H1 (cell line): ENCODE data around the gene UBA6. TPM values are rescaled to one million over a fixed set of nuclear protein-coding genes. Genes with fewer than 3 reads are reported as not detected.

ENCODE experiments used
- CTCF ChIA-PET: fragments of 300-600 bp; sonication (Branson Sonifier 250); formaldehyde crosslinking; loops from one replicate; lab custom pipeline; 2021; ENCODE audit not compliant: partially characterized antibody; lab: Charles Lee
- POLR2A ChIA-PET: fragments of 300-600 bp; sonication (Branson Sonifier 250); formaldehyde crosslinking; loops from one replicate; lab custom pipeline; 2021; ENCODE audit warnings: inconsistent platforms; ENCODE audit not compliant: partially characterized antibody; lab: Charles Lee
- DNase-seq, 2 experiments: peaks; one replicate each; pipeline versions ENCODE4 v3.0.0 to v3.0.0-alpha.2; 2010 to 2022; ENCODE audit warnings: low spot score in 2 of 2, low read depth in 1 of 2, mixed read lengths in 1 of 2
- FAIRE-seq: peaks from 2 replicates; lab custom pipeline; 2011; peaks lifted over from hg19 to GRCh38; lab: Jason Lieb, UNC
- H2AFZ ChIP-seq: 2 replicates; pipeline ENCODE4 v1.8.1; 2012; ENCODE audit warnings: low read length, inconsistent platforms
- H2AK5ac ChIP-seq: 2 replicates; pipeline ENCODE4 v1.6.1; 2013; ENCODE audit warnings: low read depth, low read length
- H2BK120ac ChIP-seq: replicated peaks from 2 replicates; pipeline ENCODE3; 2013; ENCODE audit warnings: low read depth, low read length, inconsistent platforms
- H2BK12ac ChIP-seq: 2 replicates; pipeline ENCODE4 v1.6.1; 2013; ENCODE audit warnings: low read depth, low read length
- H2BK15ac ChIP-seq: 2 replicates; pipeline ENCODE4 v1.6.1; 2013; ENCODE audit warnings: low read length
- H2BK20ac ChIP-seq: 2 replicates; pipeline ENCODE4 v1.6.1; 2013; ENCODE audit warnings: low read length
- H2BK5ac ChIP-seq: 2 replicates; pipeline ENCODE4 v1.6.1; 2013; ENCODE audit warnings: low read depth, low read length
- H3K14ac ChIP-seq: 2 replicates; pipeline ENCODE4 v1.6.1; 2013; ENCODE audit warnings: inconsistent platforms; ENCODE audit not compliant: insufficient read length
- H3K18ac ChIP-seq: 2 replicates; pipeline ENCODE4 v1.6.1; 2013; ENCODE audit warnings: low read length; ENCODE audit errors: extremely low read depth
- H3K23ac ChIP-seq: 2 replicates; pipeline ENCODE4 v1.6.1; 2013; ENCODE audit warnings: inconsistent platforms; ENCODE audit not compliant: insufficient read length
- H3K23me2 ChIP-seq: 2 replicates; pipeline ENCODE4 v1.6.1; 2013; ENCODE audit warnings: low read depth, low read length
- H3K27ac ChIP-seq: 2 replicates; pipeline ENCODE4 v1.6.1; 2011; ENCODE audit warnings: low read depth, low read length, inconsistent platforms
- H3K27me3 ChIP-seq, 4 experiments: replicated peaks in 1 of 4; 1 replicate in 1 of 4; 2 replicates in 3 of 4; pipeline versions ENCODE4 v1.6.1 to v1.8.1; 2011 to 2013; ENCODE audit warnings: low read length in 3 of 4, mild to moderate bottlenecking in 3 of 4, inconsistent platforms in 2 of 4, mixed read lengths in 2 of 4, moderate library complexity in 1 of 4; ENCODE audit not compliant: control insufficient read depth in 3 of 4, insufficient read depth in 3 of 4; ENCODE audit errors: extremely low read depth in 1 of 4
- H3K36me3 ChIP-seq, 4 experiments: 2 replicates each; pipeline versions ENCODE4 v1.6.1 to v1.8.1; 2011 to 2013; ENCODE audit warnings: mild to moderate bottlenecking in 4 of 4, low read length in 3 of 4, moderate library complexity in 2 of 4, control low read depth in 1 of 4, inconsistent platforms in 1 of 4; ENCODE audit not compliant: insufficient read depth in 4 of 4, control insufficient read depth in 2 of 4
- H3K4ac ChIP-seq: replicated peaks from 2 replicates; pipeline ENCODE3; 2013; ENCODE audit warnings: low read length, low read depth, mixed read lengths, inconsistent platforms; ENCODE audit not compliant: insufficient read length
- H3K4me1 ChIP-seq, 4 experiments: replicated peaks in 1 of 4; 1 replicate in 1 of 4; 2 replicates in 3 of 4; pipeline versions ENCODE4 v1.6.1 to v1.8.1; 2011 to 2013; ENCODE audit warnings: low read length in 3 of 4, inconsistent platforms in 2 of 4, mixed read lengths in 1 of 4; ENCODE audit not compliant: insufficient read depth in 4 of 4, control insufficient read depth in 3 of 4
- H3K4me2 ChIP-seq, 2 experiments: 2 replicates each; pipeline versions ENCODE4 v1.6.1 to v1.8.1; 2011 to 2013; ENCODE audit warnings: low read depth in 2 of 2, low read length in 2 of 2, control low read depth in 1 of 2, inconsistent platforms in 1 of 2, mild to moderate bottlenecking in 1 of 2; ENCODE audit not compliant: insufficient read depth in 1 of 2
- H3K4me3 ChIP-seq, 4 experiments: fragments of 200-600, 300-600 bp in 1 of 4; sonication (generic), shearing (Covaris generic), sonication (Bioruptor Twin) in 1 of 4; 2 replicates each; pipeline versions ENCODE4 v1.5.1 to v1.8.1; 2011 to 2016; ENCODE audit warnings: low read length in 4 of 4, low read depth in 3 of 4, control low read depth in 2 of 4, inconsistent platforms in 2 of 4, mild to moderate bottlenecking in 2 of 4, mixed read lengths in 1 of 4, moderate library complexity in 1 of 4; ENCODE audit not compliant: insufficient read depth in 2 of 4; ENCODE audit errors: extremely low read depth in 1 of 4
- H3K56ac ChIP-seq: replicated peaks from 2 replicates; pipeline ENCODE3; 2013; ENCODE audit warnings: low read depth, mild to moderate bottlenecking, mixed read lengths, low read length, inconsistent platforms; ENCODE audit not compliant: insufficient read length
- H3K79me1 ChIP-seq: 2 replicates; pipeline ENCODE4 v1.6.1; 2013; ENCODE audit warnings: low read depth, low read length, control low read depth
- H3K79me2 ChIP-seq, 2 experiments: 2 replicates each; pipeline versions ENCODE4 v1.6.1 to v1.8.1; 2012 to 2013; ENCODE audit warnings: low read length in 2 of 2, mild to moderate bottlenecking in 2 of 2, inconsistent platforms in 1 of 2; ENCODE audit not compliant: insufficient read depth in 2 of 2, control insufficient read depth in 1 of 2
- H3K9ac ChIP-seq, 4 experiments: replicated peaks in 1 of 4; 1 replicate in 1 of 4; 2 replicates in 3 of 4; pipeline versions ENCODE4 v1.6.1 to v1.8.1; 2011 to 2013; ENCODE audit warnings: low read depth in 3 of 4, low read length in 3 of 4, control low read depth in 2 of 4, mild to moderate bottlenecking in 2 of 4, moderate library complexity in 2 of 4, inconsistent platforms in 1 of 4; ENCODE audit errors: extremely low read depth in 1 of 4
- H3K9me3 ChIP-seq, 2 experiments: 2 replicates each; pipeline versions ENCODE4 v1.6.1 to v1.8.1; 2012 to 2013; ENCODE audit warnings: mild to moderate bottlenecking in 2 of 2, moderate library complexity in 2 of 2, control low read depth in 1 of 2, inconsistent platforms in 1 of 2, low read depth in 1 of 2, low read length in 1 of 2, mixed read lengths in 1 of 2; ENCODE audit not compliant: insufficient read depth in 2 of 2
- H4K20me1 ChIP-seq, 2 experiments: replicated peaks in 1 of 2; 2 replicates each; pipeline versions ENCODE3 to v1.8.1; 2011 to 2013; ENCODE audit warnings: inconsistent platforms in 2 of 2, low read length in 2 of 2, mild to moderate bottlenecking in 1 of 2; ENCODE audit not compliant: insufficient read depth in 2 of 2, control insufficient read depth in 1 of 2
- H4K5ac ChIP-seq: 2 replicates; pipeline ENCODE4 v1.6.1; 2013; ENCODE audit warnings: low read length, low read depth, mixed read lengths, inconsistent platforms; ENCODE audit not compliant: insufficient read length
- H4K8ac ChIP-seq: 2 replicates; pipeline ENCODE4 v1.8.0; 2013; ENCODE audit warnings: mild to moderate bottlenecking, moderate library complexity, low read length, inconsistent platforms; ENCODE audit not compliant: insufficient read depth; ENCODE audit errors: extremely low read depth
- H4K91ac ChIP-seq: replicated peaks from 2 replicates; pipeline ENCODE3; 2013; ENCODE audit warnings: low read length, mixed read lengths, inconsistent platforms; ENCODE audit not compliant: insufficient read length
- CHD2 ChIP-seq: IDR thresholded peaks from 2 replicates; pipeline ENCODE4 v1.6.1; 2012; ENCODE audit warnings: low read length, improper control_type of control experiment
- CTBP2 ChIP-seq: IDR thresholded peaks from 2 replicates; pipeline ENCODE4 v1.7.0; 2011; ENCODE audit warnings: borderline replicate concordance, mild to moderate bottlenecking, moderate library complexity, mixed read lengths, low read length; ENCODE audit not compliant: insufficient read depth, insufficient read length
- POU5F1 ChIP-seq: IDR thresholded peaks from 2 replicates; pipeline ENCODE4 v1.6.1; 2011; ENCODE audit warnings: low read depth, mild to moderate bottlenecking, low read length, moderate library complexity
- RAD21 ChIP-seq, 2 experiments: IDR thresholded peaks in 1 of 2; conservative IDR thresholded peaks in 1 of 2; 2 replicates each; pipeline ENCODE4 v1.6.1; 2011; ENCODE audit warnings: low read depth in 2 of 2, low read length in 2 of 2, improper control_type of control experiment in 1 of 2, inconsistent platforms in 1 of 2, mild to moderate bottlenecking in 1 of 2, moderate library complexity in 1 of 2
- SP2 ChIP-seq: IDR thresholded peaks from 2 replicates; pipeline ENCODE4 v1.6.1; 2012; ENCODE audit warnings: mild to moderate bottlenecking, low read length, inconsistent platforms
- WGBS, 2 experiments: shearing (Covaris generic) in 1 of 2; methylation state at CpG; one replicate each; pipeline versions ENCODE4 v1.1.6 to v1.1.7; 2013 to 2015; ENCODE audit warnings: low lambda C conversion rate in 2 of 2, mixed read lengths in 2 of 2, inconsistent platforms in 1 of 2, low coverage in 1 of 2, missing lambda C conversion rate in 1 of 2; ENCODE audit not compliant: insufficient replicate concordance in 2 of 2, insufficient coverage in 1 of 2, insufficient read length in 1 of 2; ENCODE audit errors: extremely low coverage in 1 of 2, missing lambda C conversion rate in 1 of 2; 5-methylcytosine and 5-hydroxymethylcytosine counted together
- polyA plus RNA-seq, 7 experiments: library from polyadenylated mRNA; depleted of rRNA in 3 of 7; stranded (reverse) in 5 of 7; unstranded in 2 of 7; fragments of >200 nt in 5 of 7; fragments of 200-250 nt in 2 of 7; gene quantifications; 1 replicate in 5 of 7; 2 replicates in 1 of 7; 4 replicates in 1 of 7; pipeline versions ENCODE4 v1.2.1 to v1.2.3, GENCODE V29; 2011 to 2013; ENCODE audit warnings: missing spikeins in 2 of 7, mixed read lengths in 2 of 7
- total RNA-seq: library from RNA; stranded (reverse); fragmentation: NEBNext Ultra II Directional; extraction: Animal tissue kit (Norgen Biotek cat#: 25700); gene quantifications from 2 replicates; pipeline ENCODE4 v1.2.1, GENCODE V29; 2021

The UBA6 gene
- total and polyA plus RNA-seq, 2 of the 8 experiments (the other 6 are each of a cell fraction or from before 2014, with no cell fraction given) = 17.4 to 74.3 TPM

GRCh38 chr4:67659065-67659464 lies 41.9 kb downstream of the UBA6 start:
- Histone ChIP-seq H4K8ac (no peak overlapping the region), H2BK15ac (no peak overlapping the region), H3K9me3 (peaks cover 10 to 14% of the 10 kb centered on the region in 2 experiments), H2BK120ac (no peak overlapping the region), H2BK5ac (no peak overlapping the region), H3K18ac (no peak overlapping the region), H3K14ac (no peak overlapping the region), H3K23me2 (no peaks in the 10 kb centered on the region), H3K79me2 (no peaks in the 10 kb centered on the region), H2AK5ac (no peak overlapping the region), H2BK20ac (no peak overlapping the region), H3K4me3 (no peak overlapping the region), H3K9ac (no peak overlapping the region), H3K79me1 (no peaks in the 10 kb centered on the region), H3K4me2 (no peak overlapping the region), H3K27ac (no peak overlapping the region), H3K56ac (no peak overlapping the region), H3K4ac (no peak overlapping the region), H3K36me3 (peaks cover 9 to 50% (median 24%) of the 10 kb centered on the region in 4 experiments; a peak in 7 of 8 replicates), H2BK12ac (no peak overlapping the region), H4K20me1 (no peaks in the 10 kb centered on the region), H4K5ac (no peak overlapping the region), H3K23ac (no peak overlapping the region), H3K4me1 (no peaks in the 10 kb centered on the region), H3K27me3 (no peaks in the 10 kb centered on the region), H2AFZ (no peak overlapping the region), H4K91ac (no peak overlapping the region)
- CTCF ChIA-PET = interaction anchor here (1.7 kb wide), 1 partner anchor 15 kb away, joined by 4 read pairs; no protein-coding TSS in a partner anchor
- no peak for DNase-seq
- no peak for FAIRE-seq
- WGBS, 2 experiments = 98% methylated on average over 2 of the region's 2 CpGs; no CpG with 5 or more reads in 1 of the 2 experiments
- POLR2A ChIA-PET = no interaction called here
- TF ChIP-seq POU5F1 (no peak), RAD21 (IDR thresholded peaks at IDR 0.05 in 1 of 2, conservative IDR thresholded peaks at IDR 0.05 in 1 of 2; ENCODE audit: low read depth in 2 of 2, low read length in 2 of 2) (no peak), SP2 (no peak), CHD2 (no peak), CTBP2 (no peak)
